HPDE6-E6E7 (cell line): ENCODE data around the gene CRYBA2.
A peak's percentile ranks its signal among the peaks of the same experiment; 100 is the strongest.

ENCODE experiments used
- DNase-seq: peaks from one replicate; pipeline ENCODE4 v3.0.0; 2011; ENCODE audit warnings: missing footprints; ENCODE audit errors: extremely low spot score

CRYBA2 gene, protein sequence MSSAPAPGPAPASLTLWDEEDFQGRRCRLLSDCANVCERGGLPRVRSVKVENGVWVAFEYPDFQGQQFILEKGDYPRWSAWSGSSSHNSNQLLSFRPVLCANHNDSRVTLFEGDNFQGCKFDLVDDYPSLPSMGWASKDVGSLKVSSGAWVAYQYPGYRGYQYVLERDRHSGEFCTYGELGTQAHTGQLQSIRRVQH

DNA sequence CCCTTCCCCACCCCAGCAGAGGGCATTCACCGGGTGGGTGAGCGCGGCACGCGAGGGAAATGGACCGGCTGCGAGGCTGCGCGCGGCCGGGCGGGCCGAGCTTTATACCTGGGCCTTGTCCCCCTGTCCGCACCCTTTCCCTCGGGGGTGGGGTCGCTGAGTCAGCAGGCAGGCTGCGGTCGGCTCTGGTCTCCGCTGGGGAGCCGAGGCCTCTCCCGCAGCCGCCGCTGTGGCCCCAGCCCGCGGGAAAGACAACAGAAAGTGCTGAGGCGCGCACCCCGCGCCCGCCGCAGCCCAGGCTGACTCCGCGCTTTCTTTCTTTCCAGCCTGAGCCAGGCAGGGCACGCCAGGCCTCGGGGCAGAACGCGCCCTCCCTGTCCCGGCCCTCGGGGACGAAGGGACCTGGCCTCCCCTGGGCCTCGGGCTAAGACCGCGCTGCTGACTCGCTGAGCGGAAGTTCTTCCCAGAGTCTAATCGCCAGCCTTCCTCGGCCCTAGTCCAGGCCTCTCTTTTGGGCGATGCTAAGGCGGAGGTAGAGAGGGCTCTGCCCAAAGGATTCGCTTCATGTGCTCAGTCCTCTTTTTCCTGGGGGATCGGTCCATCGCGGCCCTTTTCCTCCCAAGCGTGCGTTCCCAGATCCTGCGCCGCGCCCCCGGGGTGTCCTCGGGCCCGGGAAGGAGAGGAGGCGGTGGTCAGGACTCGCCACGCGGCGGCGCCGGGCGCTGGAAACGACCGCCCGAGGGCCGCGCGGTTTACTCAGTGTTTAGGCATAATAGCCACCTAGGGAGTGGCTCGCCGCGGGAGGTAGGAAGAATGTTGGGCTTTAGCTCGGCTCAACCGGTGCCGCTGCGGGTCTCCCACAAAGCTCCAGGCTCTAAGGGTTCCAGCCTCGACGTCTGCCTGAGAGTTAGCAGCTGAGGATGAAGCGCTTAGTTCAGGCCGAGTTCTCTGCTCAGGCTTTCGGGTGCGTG lies at the start of gene CRYBA2:
Gene CRYBA2, minus strand, starts transcription at position 78 of the 971 bp plus-strand sequence. CDS start 246 bp downstream, outside the sequence.
- no peak for DNase-seq

DNA sequence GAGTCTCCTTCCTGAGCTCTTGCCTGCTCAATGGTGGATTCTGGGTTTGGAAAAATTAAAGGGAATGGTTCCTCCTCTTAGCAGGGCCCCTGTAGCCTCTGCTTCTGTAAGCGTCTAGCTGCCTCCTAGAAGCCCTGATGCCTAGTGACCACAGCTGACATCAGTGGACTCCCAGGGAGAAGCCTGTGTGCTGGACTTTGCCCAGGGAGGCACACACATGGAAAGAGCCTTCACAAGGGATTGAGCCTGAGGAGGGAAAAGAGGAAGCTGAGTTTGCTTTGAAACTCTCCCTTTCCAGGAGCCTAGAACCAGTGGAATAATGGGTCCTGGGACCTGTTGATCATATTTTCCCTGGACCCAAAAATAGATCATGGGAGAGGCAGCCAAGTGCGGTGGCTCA lies 49.5 kb upstream of the CRYBA2 start:
- DNase-seq, result no peak

GRCh38 chr2:219042157-219042556 lies 48.9 kb upstream of the CRYBA2 start:
- DNase-seq, result no peak

GRCh38 chr2:219041252-219041651 lies 48.0 kb upstream of the CRYBA2 start, which contains the start of gene CFAP65:
CFAP65 (minus strand) TSS chr2:219041516; CDS start chr2:219039048, 2,468 bp downstream.
- no peak for DNase-seq

- DNase-seq, result no peak
Observed at GRCh38 chr2:219038600-219038999, 45.4 kb upstream of the CRYBA2 start.

- no peak for DNase-seq
Observed at GRCh38 chr2:219037783-219038499, 44.7 kb upstream of the CRYBA2 start.

DNA sequence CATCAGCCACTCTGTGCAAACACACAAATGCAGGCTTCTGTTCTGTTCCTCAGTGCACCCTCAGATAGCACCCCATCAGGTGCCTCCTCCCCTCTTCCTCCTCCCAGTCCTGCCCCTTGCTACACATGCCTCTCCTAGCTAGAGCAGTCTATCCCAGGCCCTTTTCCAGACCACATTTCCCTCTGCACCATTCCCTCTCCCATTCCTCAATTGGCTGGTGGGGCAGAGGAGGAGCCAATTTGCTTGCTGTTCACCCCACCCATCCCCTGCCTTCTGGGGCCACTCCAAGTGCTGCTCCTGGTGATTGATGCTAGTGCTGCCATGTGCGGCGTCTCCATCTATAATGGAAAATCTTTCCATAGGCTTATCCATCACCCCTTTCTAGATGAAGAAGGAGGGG lies 42.7 kb upstream of the CRYBA2 start:
- DNase-seq, result no peak

DNA sequence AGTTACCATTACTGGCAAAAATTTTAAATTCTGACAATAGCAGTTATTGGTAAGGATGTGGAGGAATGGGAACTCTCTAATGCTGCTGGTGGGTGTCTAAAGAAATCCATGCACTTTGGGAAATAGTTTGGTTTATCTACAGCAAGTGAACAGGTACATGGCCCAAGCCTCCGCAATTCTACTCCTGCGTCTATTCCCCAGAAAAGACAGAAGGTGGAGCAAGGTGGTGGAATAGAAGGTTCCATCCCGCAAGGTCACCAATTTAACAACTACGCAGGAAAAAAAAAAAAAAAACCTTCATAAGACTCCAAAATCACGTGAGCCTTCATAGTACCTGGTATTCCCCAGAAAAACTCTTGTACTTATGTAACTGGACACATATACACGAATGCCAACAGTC lies 41.6 kb upstream of the CRYBA2 start:
- no peak for DNase-seq

- DNase-seq, result no peak
Observed at GRCh38 chr2:219032051-219032745, 39.0 kb upstream of the CRYBA2 start.

DNA sequence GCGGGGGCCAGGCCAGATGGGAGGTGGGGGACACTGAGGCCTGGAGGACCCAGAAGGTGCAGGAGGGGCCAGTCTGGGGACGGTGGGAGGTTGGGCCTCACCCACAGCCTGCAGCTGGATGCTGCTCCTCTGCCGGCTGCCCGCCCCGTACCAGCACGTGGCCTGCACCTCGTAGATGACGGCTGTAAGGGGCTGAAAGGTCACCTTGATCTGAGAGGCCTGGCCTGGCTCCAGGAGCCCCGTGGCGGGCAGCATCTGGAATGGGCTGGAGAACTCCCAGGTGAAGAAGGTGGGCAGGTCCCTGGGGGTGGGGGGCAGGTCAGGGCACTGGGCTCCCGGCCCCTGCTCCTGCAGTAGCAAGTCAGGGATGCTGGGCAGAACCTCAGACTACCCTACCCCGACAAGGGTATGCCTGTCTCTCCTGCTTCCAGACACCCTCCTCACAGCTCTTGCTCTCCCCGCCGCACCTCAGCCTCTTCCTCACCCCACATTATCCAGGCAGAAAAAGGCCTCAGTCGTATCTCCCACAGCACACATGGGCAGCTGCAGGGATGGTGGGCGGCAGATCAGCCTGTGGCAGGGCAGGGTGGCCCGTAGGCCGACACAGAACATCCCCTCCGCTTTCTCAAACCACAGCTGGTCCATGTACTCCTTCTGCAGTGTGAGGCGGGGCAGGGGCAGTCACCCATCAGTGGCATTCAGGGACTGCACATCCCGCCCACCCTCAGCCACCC lies 38.0 kb upstream of the CRYBA2 start:
- DNase-seq, result no peak

DNA sequence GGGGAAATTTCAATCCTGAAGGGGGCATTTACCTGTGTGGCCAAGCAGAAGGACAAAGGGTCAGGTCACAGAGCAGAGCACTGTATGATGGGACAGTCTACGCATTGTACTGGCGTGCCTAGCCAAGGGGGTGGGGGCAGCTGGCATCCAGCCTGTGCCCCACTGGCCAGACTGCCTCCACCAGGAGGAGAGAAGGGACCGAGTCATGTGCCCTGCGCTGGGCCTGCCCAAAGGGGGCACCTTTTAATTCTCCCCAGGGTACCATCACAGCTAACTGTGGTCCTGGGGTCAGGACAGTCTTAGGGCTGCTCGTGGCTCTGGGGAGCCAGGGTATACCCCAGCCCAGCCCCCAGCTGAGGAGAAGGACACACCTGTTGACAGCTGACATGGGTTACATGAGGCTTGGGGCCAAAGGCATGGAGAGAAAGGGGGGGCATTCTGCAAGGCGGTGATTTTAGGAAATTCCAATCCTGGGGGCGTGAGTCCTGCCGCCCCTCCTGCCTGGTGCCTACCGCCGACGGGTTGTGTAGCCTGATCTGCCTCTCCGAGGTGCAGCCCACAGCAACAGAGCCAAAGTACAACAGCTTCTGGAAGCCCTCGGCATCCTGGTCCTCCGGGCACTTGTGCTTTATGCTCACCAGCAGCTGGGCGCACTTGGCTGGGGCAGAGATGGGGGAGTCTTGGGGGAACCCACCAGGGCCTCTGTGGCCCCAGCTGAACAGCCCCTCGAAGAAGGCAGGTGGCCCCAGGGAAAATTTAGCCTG lies 37.1 kb upstream of the CRYBA2 start:
- DNase-seq, result no peak

DNA sequence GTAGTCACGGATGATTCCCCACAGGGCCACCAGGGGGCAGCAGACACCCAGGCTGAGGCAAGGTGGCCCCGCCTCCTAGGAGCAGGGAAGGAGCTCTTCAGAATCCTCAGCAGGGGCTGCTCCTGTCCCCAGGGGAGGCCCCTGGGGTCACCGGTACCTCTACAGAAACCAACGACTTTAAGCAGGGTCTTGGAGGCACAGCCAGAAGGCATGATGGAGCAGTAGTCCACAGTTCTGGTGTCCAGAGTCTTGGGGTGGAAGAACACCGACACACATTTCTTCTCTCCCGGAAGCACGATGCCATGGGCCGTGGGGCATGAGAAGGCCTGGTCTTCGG lies 36.6 kb upstream of the CRYBA2 start:
- peak; percentile 84 for DNase-seq

GRCh38 chr2:219028996-219029828 lies 36.0 kb upstream of the CRYBA2 start:
- DNase-seq, result no peak

DNA sequence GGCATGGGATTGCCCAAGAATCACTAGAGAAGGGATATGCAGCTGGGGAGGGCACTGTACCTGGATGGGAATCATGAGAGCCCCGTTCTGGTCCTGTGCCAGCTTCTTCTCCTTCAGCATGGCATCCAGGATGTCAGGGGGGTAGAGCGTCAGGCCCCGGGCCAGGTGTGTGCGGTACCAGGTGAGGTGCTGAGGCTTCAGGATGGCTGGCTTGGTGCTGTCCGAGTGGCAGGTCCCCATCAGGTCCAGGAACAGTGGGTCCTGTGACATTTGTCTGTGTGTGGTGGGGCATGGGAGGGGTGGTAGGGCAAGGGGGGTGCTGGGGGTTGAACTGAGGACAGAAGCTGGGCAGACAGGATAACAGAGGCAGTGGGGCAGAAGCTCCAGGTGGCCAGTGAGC lies 34.9 kb upstream of the CRYBA2 start:
- no peak for DNase-seq

GRCh38 chr2:219027511-219028055 lies 34.4 kb upstream of the CRYBA2 start:
- DNase-seq, result no peak

GRCh38 chr2:219026946-219027345 lies 33.7 kb upstream of the CRYBA2 start:
- no peak for DNase-seq

DNA sequence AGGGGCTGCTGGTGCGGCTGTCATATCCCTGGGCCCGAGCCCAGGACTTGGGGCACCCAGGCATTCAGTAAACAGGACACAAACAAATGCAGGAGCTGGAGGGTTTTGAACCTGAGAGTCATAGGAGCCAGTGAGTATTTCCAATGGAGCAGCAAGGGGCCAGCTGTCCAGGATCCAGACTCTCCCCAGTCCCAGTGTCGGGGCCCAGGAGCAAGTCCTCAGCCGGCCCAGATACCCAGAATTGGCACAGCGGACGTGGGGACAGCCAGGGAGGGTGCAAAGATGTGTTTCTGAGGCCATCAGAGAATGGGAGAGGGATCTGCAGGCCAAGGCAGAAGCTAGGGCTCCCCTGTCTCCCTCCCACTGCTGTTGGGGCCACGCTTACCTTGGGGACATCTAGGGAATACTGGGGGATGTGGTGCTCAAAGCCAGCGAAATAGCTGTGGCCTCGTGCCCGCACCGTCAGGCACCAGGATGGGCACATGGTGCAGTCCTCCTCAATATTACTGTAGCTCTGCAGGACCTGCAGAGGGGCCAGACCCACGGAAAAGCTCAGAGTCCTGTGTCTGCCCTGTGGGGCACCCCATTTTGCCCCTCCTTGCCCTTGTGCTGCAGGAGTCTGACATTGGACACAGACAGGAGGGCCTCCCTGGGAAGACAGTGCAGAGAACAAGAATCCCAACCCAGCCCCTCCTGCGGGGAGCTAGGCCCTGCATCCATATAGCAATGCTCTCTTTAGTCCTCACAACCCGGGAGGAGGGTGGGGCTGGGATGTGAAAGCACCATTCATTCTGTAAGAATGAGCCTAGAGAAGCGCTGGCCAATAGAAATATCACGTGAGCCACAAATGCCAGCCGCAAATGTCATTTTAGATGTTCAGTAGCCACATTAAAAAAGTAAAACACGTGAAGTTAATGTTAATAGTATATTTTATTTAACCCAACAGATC lies 32.7 kb upstream of the CRYBA2 start:
- DNase-seq, result no peak

DNA sequence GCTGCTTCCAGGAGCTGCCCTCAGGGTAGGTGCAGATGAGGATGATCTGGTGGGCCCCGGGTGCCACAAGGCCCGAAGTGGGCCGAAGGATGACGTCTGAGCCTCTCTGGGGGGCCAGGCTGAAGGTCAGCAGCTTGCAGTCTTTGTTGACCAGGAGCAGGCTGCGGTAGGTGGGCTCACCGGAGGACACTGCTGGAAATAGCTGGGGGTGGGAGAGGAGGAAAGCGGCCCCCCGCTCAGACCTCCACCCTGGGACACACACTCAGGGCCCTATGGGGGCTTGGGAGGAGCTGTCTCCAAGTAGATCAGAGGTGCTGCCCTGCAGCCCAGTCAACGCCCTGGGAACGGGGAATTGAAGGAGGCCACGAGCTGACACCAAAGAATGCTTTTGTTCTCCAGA lies 30.8 kb upstream of the CRYBA2 start:
- no peak for DNase-seq
